Measurements from ENCODE around the gene FSTL5. TPM values are rescaled to one million over a fixed set of nuclear protein-coding genes. Genes with fewer than 3 reads are reported as not detected.

The FSTL5 gene
- total RNA-seq, 1 experiment from 2014 or later: not detected

- Histone ChIP-seq H3K79me2 (ENCODE audit: insufficient read depth, low read length) (no peaks in the 10 kb centered on the region), H3K79me1 (ENCODE audit: insufficient read depth, low read depth, low read length, poor library complexity, severe bottlenecking) (no peaks in the 10 kb centered on the region), H3K23ac (ENCODE audit: insufficient read length, low read depth, low read length) (no peak overlapping the region), H4K20me1 (ENCODE audit: control insufficient read depth, insufficient read depth, insufficient read length) (no peaks in the 10 kb centered on the region), H4K91ac (ENCODE audit: insufficient read length, low read depth, low read length) (no peak overlapping the region), H3K23me2 (ENCODE audit: insufficient read length, low read depth, low read length, poor library complexity, severe bottlenecking) (no peaks in the 10 kb centered on the region), H3K27me3 (ENCODE audit: insufficient read depth, low read length) (no peaks in the 10 kb centered on the region), H3K4me1 (ENCODE audit: insufficient read depth, low read length) (peaks cover 3% of the 10 kb centered on the region; the same call in 1 of the 2 replicates), H3K4ac (ENCODE audit: low read depth, low read length) (no peak overlapping the region), H3K4me2 (ENCODE audit: insufficient read depth, insufficient read length, low read length) (no peak overlapping the region), H2BK5ac (ENCODE audit: insufficient read length, low read length) (no peak overlapping the region), H2AFZ (ENCODE audit: low read length) (no peak overlapping the region), H3K9me3 (ENCODE audit: control insufficient read depth, low read depth, low read length) (no peaks in the 10 kb centered on the region), H3K9ac (ENCODE audit: extremely low read depth, insufficient read length, low read length) (no peak overlapping the region), H2BK12ac (ENCODE audit: insufficient read length, low read depth, low read length) (no peak overlapping the region), H3K56ac (ENCODE audit: insufficient read length, low read depth, low read length) (no peak overlapping the region), H2AK5ac (ENCODE audit: insufficient read length, low read length) (no peak overlapping the region), H4K8ac (replicated peaks; ENCODE audit: insufficient read length, low read depth, low read length) (no peak overlapping the region), H3K27ac (ENCODE audit: insufficient read length, low read depth, low read length) (no peak overlapping the region), H3T11ph (ENCODE audit: low read length) (no peak overlapping the region), H2BK15ac (ENCODE audit: low read depth, low read length) (no peak overlapping the region), H3K18ac (ENCODE audit: insufficient read length, low read depth, low read length) (no peak overlapping the region), H3K14ac (ENCODE audit: insufficient read depth, low read length) (no peak overlapping the region), H2BK20ac (ENCODE audit: low read depth, low read length, poor library complexity, severe bottlenecking) (no peak overlapping the region), H4K5ac (ENCODE audit: insufficient read length, low read depth, low read length) (no peak overlapping the region), H2BK120ac (ENCODE audit: low read depth, low read length, poor library complexity, severe bottlenecking) (no peak overlapping the region)
- H3K4me1 Mint-ChIP-seq: peaks cover 6 to 9% of the 10 kb centered on the region in 2 experiments
- WGBS (ENCODE audit: extremely low coverage, insufficient read length, low lambda C conversion rate): no CpG with 5 or more reads among the region's 8 CpGs
- no peak for DNase-seq
- 0 out of 7 replicates have a peak overlapping the region, but pooled peaks of 1 of the 3 experiments have one; percentile 6 for H3K27ac Mint-ChIP-seq
- no peaks in the 10 kb centered on the region for H3K27me3 Mint-ChIP-seq (ENCODE audit: low read depth)
- H3K9me3 Mint-ChIP-seq: no peaks in the 10 kb centered on the region
- no peak for TF ChIP-seq CTCF (conservative IDR thresholded peaks at IDR 0.05)
- no peak overlapping the region for H3K4me3 Mint-ChIP-seq
- no peaks in the 10 kb centered on the region for H3K36me3 Mint-ChIP-seq (ENCODE audit: insufficient read depth in 1 of 3, low read depth in 3 of 3)
These were observed 106.8 kb downstream of the FSTL5 start for GRCh38 chr4:162056990-162057389.

All from H9 (cell line).